Activated CD4-positive, alpha-beta T cell treated with anti-CD3 and anti-CD28 coated beads for 36 hours (primary cell): ENCODE measurements around the gene ADSS1. TPM values are rescaled to one million over a fixed set of nuclear protein-coding genes. Genes with fewer than 3 reads are reported as not detected.

Experiments used
- ATAC-seq: fragments of 200-7000 bp; cut with Tn5 transposase; one replicate; pipeline ENCODE4 v1.10.0; 2021; ENCODE audit warnings: mild to moderate bottlenecking, moderate library complexity
- CTCF ChIA-PET: fragments of 350-600 bp; sonication (Branson Sonifier 250); formaldehyde crosslinking; loops from one replicate; lab custom pipeline; 2021; ENCODE audit warnings: antibody characterized with exemption; lab: Charles Lee
- POLR2A ChIA-PET: fragments of 350-600 bp; sonication (Branson Sonifier 250); formaldehyde crosslinking; loops from one replicate; lab custom pipeline; 2021; ENCODE audit warnings: antibody characterized with exemption, inconsistent platforms; lab: Charles Lee
- DNase-seq: peaks from one replicate; pipeline ENCODE4 v3.0.0-alpha.2; 2020
- H3K27ac Mint-ChIP-seq: one replicate; pipeline ENCODE4 v1.8.0; 2021; ENCODE audit warnings: mixed read lengths
- H3K27me3 Mint-ChIP-seq: one replicate; pipeline ENCODE4 v1.8.0; 2021; ENCODE audit warnings: mixed read lengths
- H3K36me3 Mint-ChIP-seq: one replicate; pipeline ENCODE4 v1.8.0; 2021; ENCODE audit warnings: low read depth, mixed read lengths
- H3K4me1 Mint-ChIP-seq: one replicate; pipeline ENCODE4 v1.8.0; 2021; ENCODE audit warnings: mixed read lengths
- H3K4me3 Mint-ChIP-seq: one replicate; pipeline ENCODE4 v1.8.0; 2021; ENCODE audit warnings: mild to moderate bottlenecking, moderate library complexity, mixed read lengths
- H3K9me3 Mint-ChIP-seq: one replicate; pipeline ENCODE4 v1.8.0; 2021; ENCODE audit warnings: low read depth, mixed read lengths
- intact Hi-C, 2 experiments: fragments of 100-400 bp; cut with DNase I in 1 of 2; cut with micrococcal nuclease in 1 of 2; formaldehyde crosslinking; loops; one replicate each; pipeline versions ENCODE4 v1.14.2 to v1.15.1; 2022 to 2024; cut with DNase I, micrococcal nuclease
- total RNA-seq, 2 experiments: library from RNA; stranded (reverse); gene quantifications; one replicate each; pipeline ENCODE4 v1.2.3, GENCODE V29; 2021

The ADSS1 gene
- total RNA-seq, 2 experiments from 2014 or later, result 2.2 to 3.2 TPM

DNA sequence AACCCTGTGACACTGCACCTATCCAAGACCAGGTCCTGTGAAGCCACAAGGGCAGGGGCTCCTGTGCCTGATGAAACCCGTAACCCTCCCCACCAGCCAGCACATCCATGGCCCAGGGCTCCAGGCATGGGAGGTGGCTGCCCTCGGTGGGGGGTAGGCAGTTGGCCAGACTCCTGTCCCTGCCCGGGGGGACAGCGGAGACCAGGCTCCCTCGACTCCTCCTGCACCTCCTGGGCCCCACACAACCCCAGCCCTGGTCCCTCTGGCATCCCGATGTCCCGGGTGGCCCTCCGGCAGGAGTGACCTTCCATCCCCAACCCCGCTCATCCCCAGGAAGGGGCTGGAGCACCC lies 60.2 kb downstream of the ADSS1 start:
- Mint-ChIP-seq H3K36me3 (no peaks in the 10 kb centered on the region), H3K27me3 (no peaks in the 10 kb centered on the region), H3K9me3 (no peaks in the 10 kb centered on the region), H3K4me1 (peaks cover 10% of the 10 kb centered on the region), H3K4me3 (no peak overlapping the region), H3K27ac (no peak overlapping the region)
- ChIA-PET CTCF (no interaction called here), POLR2A (no interaction called here)
- DNase-seq, result no peak
- no peak for ATAC-seq
- intact Hi-C loops, result no loop called here

- Mint-ChIP-seq H3K27me3 (no peaks in the 10 kb centered on the region), H3K36me3 (no peaks in the 10 kb centered on the region), H3K9me3 (no peaks in the 10 kb centered on the region), H3K4me3 (no peak overlapping the region), H3K4me1 (peaks cover 11% of the 10 kb centered on the region), H3K27ac (no peak overlapping the region)
- no peak for ATAC-seq
- POLR2A ChIA-PET, result no interaction called here
- intact Hi-C loops, result no loop called here
- no peak for DNase-seq
- CTCF ChIA-PET, result no interaction called here
Observed at GRCh38 chr14:104784846-104785707, 61.0 kb downstream of the ADSS1 start.

GRCh38 chr14:104785708-104786080 lies 61.7 kb downstream of the ADSS1 start:
- Mint-ChIP-seq H3K27ac (no peak overlapping the region), H3K4me3 (no peak overlapping the region), H3K27me3 (no peaks in the 10 kb centered on the region), H3K4me1 (peaks cover 11% of the 10 kb centered on the region), H3K36me3 (no peaks in the 10 kb centered on the region), H3K9me3 (no peaks in the 10 kb centered on the region)
- DNase-seq (no peak), ATAC-seq (no peak)
- CTCF ChIA-PET, result no interaction called here
- POLR2A ChIA-PET, result no interaction called here
- intact Hi-C loops, result no loop called here

GRCh38 chr14:104786091-104786586 lies 62.1 kb downstream of the ADSS1 start:
- DNase-seq, result no peak
- Mint-ChIP-seq H3K4me3 (no peak overlapping the region), H3K9me3 (no peaks in the 10 kb centered on the region), H3K4me1 (peaks cover 11% of the 10 kb centered on the region), H3K27me3 (no peaks in the 10 kb centered on the region), H3K27ac (no peak overlapping the region), H3K36me3 (no peaks in the 10 kb centered on the region)
- intact Hi-C loops, result no loop called here
- peak; percentile 51 for ATAC-seq
- POLR2A ChIA-PET, result no interaction called here
- CTCF ChIA-PET, result no interaction called here

GRCh38 chr14:104786726-104787675 lies 63.0 kb downstream of the ADSS1 start:
- POLR2A ChIA-PET, result no interaction called here
- Mint-ChIP-seq H3K36me3 (no peaks in the 10 kb centered on the region), H3K9me3 (no peaks in the 10 kb centered on the region), H3K4me3 (no peak overlapping the region), H3K27me3 (no peaks in the 10 kb centered on the region), H3K27ac (no peak overlapping the region), H3K4me1 (peaks cover 14% of the 10 kb centered on the region)
- intact Hi-C loops, result no loop called here
- no peak for DNase-seq
- no peak for ATAC-seq
- CTCF ChIA-PET, result no interaction called here

DNA sequence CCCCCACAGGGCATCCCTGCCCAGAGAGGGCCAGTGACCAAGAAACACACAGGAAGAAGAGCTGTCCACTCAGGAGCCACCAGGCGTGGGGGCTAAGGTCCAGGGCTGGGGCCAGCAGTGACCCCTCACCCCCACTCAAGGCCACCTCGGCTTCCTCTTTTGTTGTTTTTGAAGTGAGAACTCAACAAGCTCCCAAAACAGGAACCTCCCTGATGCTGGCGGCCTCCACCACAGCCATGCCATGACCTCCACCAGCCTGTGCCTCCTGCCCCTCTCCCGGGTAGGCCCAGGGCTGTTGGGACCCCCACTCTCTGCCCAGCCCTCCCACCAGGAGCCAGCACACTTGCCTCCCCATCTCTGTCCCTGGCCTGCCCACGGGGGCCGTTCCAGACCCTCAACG lies 63.7 kb downstream of the ADSS1 start:
- no peak for DNase-seq
- POLR2A ChIA-PET, result no interaction called here
- H3K27me3 Mint-ChIP-seq, result no peaks in the 10 kb centered on the region
- intact Hi-C loops, result no loop called here
- CTCF ChIA-PET, result no interaction called here
- ATAC-seq, result no peak
- H3K4me1 Mint-ChIP-seq, result peaks cover 18% of the 10 kb centered on the region
- H3K9me3 Mint-ChIP-seq, result no peaks in the 10 kb centered on the region
- H3K4me3 Mint-ChIP-seq, result no peak overlapping the region
- H3K27ac Mint-ChIP-seq, result no peak overlapping the region
- peaks cover 2% of the 10 kb centered on the region for H3K36me3 Mint-ChIP-seq

DNA sequence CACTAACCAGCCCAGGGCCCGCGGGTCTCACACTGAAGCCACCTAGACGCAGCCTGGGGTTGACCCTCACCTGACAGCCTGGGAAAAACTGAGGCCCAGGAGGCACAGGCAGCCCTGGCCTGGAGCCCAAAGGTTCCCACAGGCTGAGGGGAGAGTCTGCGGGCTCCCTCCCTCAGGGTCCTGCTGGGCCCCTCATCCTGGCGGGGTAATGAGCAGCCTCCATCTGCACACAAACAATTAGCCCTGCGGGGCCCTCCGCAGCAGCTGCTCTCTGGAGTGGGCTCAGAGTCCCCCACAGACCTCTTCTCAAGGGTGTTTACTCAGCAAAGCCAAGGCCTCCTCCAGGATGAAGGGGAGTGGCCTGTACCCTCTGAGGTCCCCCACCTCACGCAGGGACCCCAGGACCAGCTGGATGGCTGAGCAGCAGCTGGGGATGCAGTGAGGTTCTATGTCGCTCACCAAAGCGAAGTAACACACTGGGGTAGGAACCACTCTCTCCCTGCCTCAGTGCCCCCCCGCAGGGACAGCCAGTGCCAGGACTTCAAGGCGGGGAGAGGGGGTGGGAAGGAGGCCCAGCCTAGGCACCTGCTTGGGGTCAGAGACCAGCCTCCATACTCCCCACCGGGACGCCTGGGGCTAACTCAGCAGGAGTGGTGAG lies 64.3 kb downstream of the ADSS1 start:
- CTCF ChIA-PET, result no interaction called here
- POLR2A ChIA-PET, result no interaction called here
- H3K4me3 Mint-ChIP-seq, result no peak overlapping the region
- no peak for ATAC-seq
- H3K4me1 Mint-ChIP-seq, result peaks cover 23% of the 10 kb centered on the region
- H3K9me3 Mint-ChIP-seq, result no peaks in the 10 kb centered on the region
- no peak overlapping the region for H3K27ac Mint-ChIP-seq
- no peaks in the 10 kb centered on the region for H3K27me3 Mint-ChIP-seq
- DNase-seq, result no peak
- intact Hi-C loops, result no loop called here
- H3K36me3 Mint-ChIP-seq, result peaks cover 2% of the 10 kb centered on the region

- Mint-ChIP-seq H3K27ac (no peak overlapping the region), H3K9me3 (no peaks in the 10 kb centered on the region), H3K36me3 (peaks cover 2% of the 10 kb centered on the region), H3K27me3 (no peaks in the 10 kb centered on the region), H3K4me3 (no peak overlapping the region), H3K4me1 (peaks cover 30% of the 10 kb centered on the region)
- ChIA-PET CTCF (no interaction called here), POLR2A (no interaction called here)
- ATAC-seq, result no peak
- intact Hi-C loops, result no loop called here
- DNase-seq, result no peak
Observed at GRCh38 chr14:104788873-104789663, 65.0 kb downstream of the ADSS1 start.

GRCh38 chr14:104789752-104790743 lies 66.0 kb downstream of the ADSS1 start:
- Mint-ChIP-seq H3K27ac (no peak overlapping the region), H3K4me1 (peaks cover 34% of the 10 kb centered on the region), H3K27me3 (no peaks in the 10 kb centered on the region), H3K36me3 (peaks cover 2% of the 10 kb centered on the region), H3K4me3 (no peak overlapping the region), H3K9me3 (no peaks in the 10 kb centered on the region)
- ATAC-seq (no peak), DNase-seq (no peak)
- intact Hi-C loops, result no loop called here
- POLR2A ChIA-PET, result no interaction called here
- CTCF ChIA-PET, result no interaction called here

DNA sequence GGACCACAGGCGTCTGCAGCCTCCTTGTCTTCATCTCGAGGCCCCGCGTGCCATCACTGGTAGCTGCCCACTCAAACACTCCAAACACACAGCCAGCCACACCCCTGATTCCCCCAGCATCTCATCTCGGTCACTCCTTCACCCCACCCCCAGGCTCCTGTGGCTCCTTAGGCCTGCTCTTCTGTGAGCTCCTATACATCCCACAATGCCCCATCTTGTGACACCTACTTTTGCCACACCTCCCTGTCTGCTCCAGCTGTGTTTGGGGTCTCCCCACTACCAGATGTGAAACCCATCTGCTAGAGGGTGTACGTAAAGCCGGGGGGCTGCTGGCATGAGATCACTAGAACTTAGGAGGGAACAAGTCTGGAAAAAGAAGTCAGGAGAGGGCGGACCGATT lies 67.4 kb downstream of the ADSS1 start:
- Mint-ChIP-seq H3K9me3 (no peaks in the 10 kb centered on the region), H3K4me1 (peaks cover 34% of the 10 kb centered on the region), H3K27ac (no peak overlapping the region), H3K36me3 (peaks cover 2% of the 10 kb centered on the region), H3K4me3 (no peak overlapping the region), H3K27me3 (no peaks in the 10 kb centered on the region)
- CTCF ChIA-PET, result no interaction called here
- ATAC-seq, result no peak
- DNase-seq, result no peak
- POLR2A ChIA-PET, result no interaction called here
- intact Hi-C loops, result no loop called here
